ENCODE measurements around the gene KITLG. TPM values are rescaled to one million over a fixed set of nuclear protein-coding genes. Genes with fewer than 3 reads are reported as not detected.
A peak's percentile ranks its signal among the peaks of the same experiment; 100 is the strongest.

Gene KITLG
- 11.7 and 12.1 TPM in 2 replicates for total RNA-seq (2021)
- long read RNA-seq, full-length matches to known transcripts = 42 of 55 reads
- long read RNA-seq, partial matches to known transcripts = 1 of 55 reads
- long read RNA-seq, other reads (novel, unspliced or antisense) = 12 of 55 reads

GRCh38 chr12:88580051-88580871 lies at the start of gene KITLG:
Gene KITLG (minus strand): TSS chr12:88580471. CDS start chr12:88580278, 193 bp downstream.
- Histone ChIP-seq H3T11ph (ENCODE audit: low read length) (no peak within 1 kb of the TSS), H3K23me2 (ENCODE audit: insufficient read length, low read depth, low read length, poor library complexity, severe bottlenecking) (peaks cover 17% of the 10 kb centered on the region), H3K4me2 (ENCODE audit: insufficient read depth, insufficient read length, low read length) (peak within 1 kb of the TSS; percentile 73), H2BK15ac (ENCODE audit: low read depth, low read length) (no peak within 1 kb of the TSS), H3K4ac (ENCODE audit: low read depth, low read length) (no peak within 1 kb of the TSS), H4K5ac (ENCODE audit: insufficient read length, low read depth, low read length) (no peak within 1 kb of the TSS), H3K4me1 (ENCODE audit: insufficient read depth, low read length) (no peaks in the 10 kb centered on the region), H2BK12ac (ENCODE audit: insufficient read length, low read depth, low read length) (no peak within 1 kb of the TSS), H2BK20ac (ENCODE audit: low read depth, low read length, poor library complexity, severe bottlenecking) (no peak within 1 kb of the TSS), H3K79me2 (ENCODE audit: insufficient read depth, low read length) (no peaks in the 10 kb centered on the region), H3K9ac (ENCODE audit: extremely low read depth, insufficient read length, low read length) (peak within 1 kb of the TSS; percentile 52), H4K91ac (ENCODE audit: insufficient read length, low read depth, low read length) (no peak within 1 kb of the TSS), H2AFZ (ENCODE audit: low read length) (no peak within 1 kb of the TSS), H3K79me1 (ENCODE audit: insufficient read depth, low read depth, low read length, poor library complexity, severe bottlenecking) (no peaks in the 10 kb centered on the region), H3K56ac (ENCODE audit: insufficient read length, low read depth, low read length) (no peak within 1 kb of the TSS), H3K23ac (ENCODE audit: insufficient read length, low read depth, low read length) (no peak within 1 kb of the TSS), H3K27ac (ENCODE audit: insufficient read length, low read depth, low read length) (no peak within 1 kb of the TSS), H2BK120ac (ENCODE audit: low read depth, low read length, poor library complexity, severe bottlenecking) (no peak within 1 kb of the TSS), H3K14ac (ENCODE audit: insufficient read depth, low read length) (peak within 1 kb of the TSS; percentile 51), H2AK5ac (ENCODE audit: insufficient read length, low read length) (no peak within 1 kb of the TSS), H3K18ac (ENCODE audit: insufficient read length, low read depth, low read length) (no peak within 1 kb of the TSS), H3K27me3 (ENCODE audit: insufficient read depth, low read length) (no peaks in the 10 kb centered on the region), H2BK5ac (ENCODE audit: insufficient read length, low read length) (no peak within 1 kb of the TSS), H3K9me3 (ENCODE audit: control insufficient read depth, low read depth, low read length) (no peaks in the 10 kb centered on the region), H4K8ac (replicated peaks; ENCODE audit: insufficient read length, low read depth, low read length) (no peak within 1 kb of the TSS), H4K20me1 (ENCODE audit: control insufficient read depth, insufficient read depth, insufficient read length) (no peaks in the 10 kb centered on the region)
- Mint-ChIP-seq H3K27ac (peak within 1 kb of the TSS in 1 of 3 experiments; percentile 75; a peak in 3 of 7 replicates), H3K36me3 (ENCODE audit: insufficient read depth in 1 of 3, low read depth in 3 of 3) (peaks cover 0 to 5% (median 4%) of the 10 kb centered on the region in 3 experiments; a peak in 4 of 7 replicates), H3K27me3 (ENCODE audit: low read depth) (no peaks in the 10 kb centered on the region; the same call in none of the 2 replicates), H3K4me3 (peak within 1 kb of the TSS; percentile 90 to 93), H3K4me1 (peaks cover 40 to 49% of the 10 kb centered on the region in 2 experiments), H3K9me3 (peaks cover 4 to 8% of the 10 kb centered on the region in 2 experiments; a peak in 3 of 5 replicates)
- no peak; the same call in 2 of the 3 replicates for TF ChIP-seq CTCF (conservative IDR thresholded peaks at IDR 0.05)
- WGBS (ENCODE audit: extremely low coverage, insufficient read length, low lambda C conversion rate) = no CpG with 5 or more reads among the region's 73 CpGs
- peak; percentile 92 for DNase-seq

All from H9 (cell line).